Measurements from ENCODE around the gene NPHP4. TPM values are rescaled to one million over a fixed set of nuclear protein-coding genes. Genes with fewer than 3 reads are reported as not detected.

Gene NPHP4
- total RNA-seq, 1 donor from 2014 or later, result 16.1 TPM

- intact Hi-C loops (cut with DNase I), result no loop called here
- no peaks in the 10 kb centered on the region for H3K27me3 ChIP-seq (ENCODE audit: low read depth)
- H3K4me1 ChIP-seq, result no peaks in the 10 kb centered on the region
- H3K36me3 ChIP-seq, result peaks cover 47% of the 10 kb centered on the region
- H3K9me3 ChIP-seq, result no peaks in the 10 kb centered on the region
- TF ChIP-seq, protein P1, sequence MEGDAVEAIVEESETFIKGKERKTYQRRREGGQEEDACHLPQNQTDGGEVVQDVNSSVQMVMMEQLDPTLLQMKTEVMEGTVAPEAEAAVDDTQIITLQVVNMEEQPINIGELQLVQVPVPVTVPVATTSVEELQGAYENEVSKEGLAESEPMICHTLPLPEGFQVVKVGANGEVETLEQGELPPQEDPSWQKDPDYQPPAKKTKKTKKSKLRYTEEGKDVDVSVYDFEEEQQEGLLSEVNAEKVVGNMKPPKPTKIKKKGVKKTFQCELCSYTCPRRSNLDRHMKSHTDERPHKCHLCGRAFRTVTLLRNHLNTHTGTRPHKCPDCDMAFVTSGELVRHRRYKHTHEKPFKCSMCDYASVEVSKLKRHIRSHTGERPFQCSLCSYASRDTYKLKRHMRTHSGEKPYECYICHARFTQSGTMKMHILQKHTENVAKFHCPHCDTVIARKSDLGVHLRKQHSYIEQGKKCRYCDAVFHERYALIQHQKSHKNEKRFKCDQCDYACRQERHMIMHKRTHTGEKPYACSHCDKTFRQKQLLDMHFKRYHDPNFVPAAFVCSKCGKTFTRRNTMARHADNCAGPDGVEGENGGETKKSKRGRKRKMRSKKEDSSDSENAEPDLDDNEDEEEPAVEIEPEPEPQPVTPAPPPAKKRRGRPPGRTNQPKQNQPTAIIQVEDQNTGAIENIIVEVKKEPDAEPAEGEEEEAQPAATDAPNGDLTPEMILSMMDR (IDR thresholded peaks at IDR 0.05), result no peak
- ATAC-seq (no peak), DNase-seq (no peak)
- H3K4me3 ChIP-seq, result no peak overlapping the region
- no peak overlapping the region for H3K27ac ChIP-seq
These were observed 20.1 kb downstream of the NPHP4 start for GRCh38 chr1:5972198-5972520.

DNA sequence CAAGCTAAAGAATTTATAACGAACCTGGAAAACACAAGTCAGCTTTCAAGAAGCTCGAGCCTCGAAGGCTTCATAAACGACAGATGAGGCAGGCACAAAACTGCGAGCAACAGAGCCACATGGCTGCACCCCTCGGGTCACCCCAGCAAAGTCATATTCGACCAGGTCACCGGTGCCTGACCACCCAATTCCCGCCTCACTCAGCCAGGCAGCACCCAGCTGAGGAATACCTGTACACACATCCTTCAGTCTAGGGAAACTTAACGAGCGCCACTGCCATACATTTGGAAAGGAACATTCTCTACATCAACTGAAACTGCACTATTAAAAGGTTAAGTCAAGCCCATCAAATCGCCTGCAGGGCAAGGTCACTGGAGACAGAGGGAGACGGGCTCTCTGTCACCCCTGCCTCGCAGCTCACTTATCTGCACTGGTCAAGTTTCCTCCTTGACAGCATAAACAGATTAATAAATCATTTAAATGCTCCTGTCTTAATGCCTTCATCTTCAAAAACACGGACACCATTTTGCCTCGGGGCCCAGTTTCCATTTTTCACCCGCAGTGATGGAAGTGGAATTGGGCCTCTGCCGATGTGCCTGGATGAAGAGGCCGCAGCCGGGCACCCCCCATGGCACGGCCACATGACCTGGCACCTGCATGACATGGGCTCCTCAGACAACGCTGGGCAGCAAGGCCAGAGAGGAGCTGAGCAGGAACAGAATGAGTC is 20.6 kb downstream of the NPHP4 start:
- no peak for DNase-seq
- no peaks in the 10 kb centered on the region for H3K27me3 ChIP-seq (ENCODE audit: low read depth)
- intact Hi-C loops (cut with DNase I), result no loop called here

GRCh38 chr1:5970610-5971273 is 21.5 kb downstream of the NPHP4 start:
- no peak overlapping the region for H3K27ac ChIP-seq
- no peak for ATAC-seq
- TF ChIP-seq, protein P1 (IDR thresholded peaks at IDR 0.05), result no peak
- no peak overlapping the region for H3K4me3 ChIP-seq
- no peaks in the 10 kb centered on the region for H3K9me3 ChIP-seq
- intact Hi-C loops (cut with DNase I), result no loop called here
- no peaks in the 10 kb centered on the region for H3K4me1 ChIP-seq
- peaks cover 45% of the 10 kb centered on the region for H3K36me3 ChIP-seq
- no peak for DNase-seq
- no peaks in the 10 kb centered on the region for H3K27me3 ChIP-seq (ENCODE audit: low read depth)

More for the DNA sequence above, 20.6 kb downstream of the NPHP4 start:
- Histone ChIP-seq H3K27ac (no peak overlapping the region), H3K9me3 (no peaks in the 10 kb centered on the region), H3K36me3 (peaks cover 46% of the 10 kb centered on the region), H3K4me3 (no peak overlapping the region), H3K4me1 (no peaks in the 10 kb centered on the region)
- no peak for ATAC-seq
- TF ChIP-seq, protein P1 (IDR thresholded peaks at IDR 0.05), result no peak

GRCh38 chr1:5969168-5969567 is 23.1 kb downstream of the NPHP4 start:
- TF ChIP-seq, protein P1 (IDR thresholded peaks at IDR 0.05), result no peak
- ATAC-seq (no peak), DNase-seq (no peak)
- no peaks in the 10 kb centered on the region for H3K4me1 ChIP-seq
- intact Hi-C loops (cut with DNase I), result no loop called here
- no peak overlapping the region for H3K27ac ChIP-seq
- H3K9me3 ChIP-seq, result no peaks in the 10 kb centered on the region
- no peaks in the 10 kb centered on the region for H3K27me3 ChIP-seq (ENCODE audit: low read depth)
- H3K36me3 ChIP-seq, result peaks cover 34% of the 10 kb centered on the region
- H3K4me3 ChIP-seq, result no peak overlapping the region

DNA sequence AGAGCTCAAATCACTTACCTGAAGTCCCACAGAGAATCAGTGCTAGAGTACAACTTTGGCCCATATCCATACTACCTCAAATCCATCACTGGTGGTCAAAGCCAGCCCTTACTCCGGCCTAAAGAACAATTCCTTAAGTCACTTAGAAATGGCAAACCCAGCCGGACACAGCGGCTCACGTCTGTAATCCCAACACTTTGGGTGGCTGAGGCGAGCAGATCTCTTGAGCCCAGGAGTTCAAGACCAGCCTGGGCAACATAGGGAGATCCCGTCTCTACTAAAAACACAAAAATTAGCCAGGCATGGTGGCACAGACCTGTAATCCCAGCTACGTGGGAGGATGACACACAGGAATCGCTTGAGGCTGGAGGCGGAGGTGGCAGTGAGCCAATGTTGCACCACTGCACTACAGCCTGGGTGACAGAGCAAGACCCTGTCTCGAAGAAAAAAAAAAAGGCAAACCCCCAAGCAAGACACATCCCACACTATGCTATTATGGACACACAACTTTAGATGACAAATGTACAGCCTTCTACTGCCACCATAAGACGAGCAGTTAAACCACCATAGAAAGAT is 24.0 kb downstream of the NPHP4 start:
- no peak overlapping the region for H3K27ac ChIP-seq
- H3K27me3 ChIP-seq (ENCODE audit: low read depth), result no peaks in the 10 kb centered on the region
- TF ChIP-seq, protein P1 (IDR thresholded peaks at IDR 0.05), result no peak
- no peaks in the 10 kb centered on the region for H3K9me3 ChIP-seq
- no peak overlapping the region for H3K4me3 ChIP-seq
- DNase-seq (no peak), ATAC-seq (no peak)
- peaks cover 30% of the 10 kb centered on the region for H3K36me3 ChIP-seq
- intact Hi-C loops (cut with DNase I), result no loop called here
- H3K4me1 ChIP-seq, result no peaks in the 10 kb centered on the region
